ENCODE measurements around the gene IRAK2.
"Not testable (repeated sequence)": the region's sequence is repeated elsewhere in the genome, so short reads cannot be mapped to it uniquely, and the experiment has no call there.

Gene IRAK2

DNA sequence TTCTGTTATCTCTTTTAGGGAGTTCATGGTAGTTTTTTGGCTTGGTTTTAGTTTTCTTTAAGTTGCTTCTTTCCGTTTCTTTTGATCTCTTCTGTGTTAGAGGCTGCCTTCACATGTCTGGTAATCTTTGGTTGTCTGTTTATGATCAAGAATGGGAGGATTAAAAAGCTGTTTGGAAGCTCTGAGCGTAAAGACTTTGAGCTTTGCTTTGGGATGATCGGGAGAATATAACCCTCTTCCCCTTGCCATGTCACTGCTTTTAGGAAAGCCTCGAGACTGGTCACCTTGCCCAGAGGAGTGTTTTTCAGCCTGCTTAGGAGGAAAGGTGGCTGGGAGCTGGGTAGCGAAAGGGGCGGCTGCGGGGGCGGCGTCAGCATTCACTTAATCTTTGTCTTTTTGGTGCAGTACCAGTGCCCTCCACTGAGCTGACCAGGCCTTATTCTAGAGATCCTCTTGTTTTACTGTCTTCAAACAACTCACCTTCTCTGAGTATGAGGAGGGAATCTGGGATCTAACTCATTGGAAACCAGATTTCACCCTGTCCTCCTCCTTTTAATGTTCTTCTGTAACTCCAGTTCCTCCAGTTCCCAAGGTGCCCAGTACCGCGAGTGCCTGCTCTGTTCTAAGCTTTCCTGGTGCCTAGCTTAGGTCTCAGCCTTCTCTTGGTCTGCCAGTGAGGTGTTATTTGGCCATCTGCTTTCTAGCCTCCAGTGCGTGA lies 99.1 kb downstream of the IRAK2 start:
- Histone ChIP-seq H3K9me3 (ENCODE audit: low read length) (no peaks in the 10 kb centered on the region), H3K4me2 (ENCODE audit: low read length) (peak overlapping the region; percentile 40; the same call in 1 of the 2 replicates), H3K27ac (ENCODE audit: low read depth, low read length, poor library complexity, severe bottlenecking) (peak overlapping the region; percentile 61), H3K27me3 (ENCODE audit: insufficient read depth, low read length) (no peaks in the 10 kb centered on the region), H3K36me3 (ENCODE audit: insufficient read depth, low read length) (peaks cover 93% of the 10 kb centered on the region), H3K4me3 (ENCODE audit: low read depth, low read length, poor library complexity, severe bottlenecking) (peak overlapping the region; percentile 13), H3K9me2 (ENCODE audit: low read depth, low read length) (no peaks in the 10 kb centered on the region), H2AFZ (ENCODE audit: low read length) (no peak overlapping the region), H3F3A (ENCODE audit: insufficient read depth, low read length) (no peaks in the 10 kb centered on the region), H4K20me1 (ENCODE audit: insufficient read depth, low read length) (no peaks in the 10 kb centered on the region), H3K9ac (ENCODE audit: low read length) (peak overlapping the region; percentile 32; the same call in 1 of the 2 replicates), H3K79me2 (ENCODE audit: insufficient read depth, low read length) (peaks cover 58% of the 10 kb centered on the region), H3K4me1 (ENCODE audit: insufficient read depth, low read length, severe bottlenecking) (peaks cover 14% of the 10 kb centered on the region)
- TF ChIP-seq, protein P1, sequence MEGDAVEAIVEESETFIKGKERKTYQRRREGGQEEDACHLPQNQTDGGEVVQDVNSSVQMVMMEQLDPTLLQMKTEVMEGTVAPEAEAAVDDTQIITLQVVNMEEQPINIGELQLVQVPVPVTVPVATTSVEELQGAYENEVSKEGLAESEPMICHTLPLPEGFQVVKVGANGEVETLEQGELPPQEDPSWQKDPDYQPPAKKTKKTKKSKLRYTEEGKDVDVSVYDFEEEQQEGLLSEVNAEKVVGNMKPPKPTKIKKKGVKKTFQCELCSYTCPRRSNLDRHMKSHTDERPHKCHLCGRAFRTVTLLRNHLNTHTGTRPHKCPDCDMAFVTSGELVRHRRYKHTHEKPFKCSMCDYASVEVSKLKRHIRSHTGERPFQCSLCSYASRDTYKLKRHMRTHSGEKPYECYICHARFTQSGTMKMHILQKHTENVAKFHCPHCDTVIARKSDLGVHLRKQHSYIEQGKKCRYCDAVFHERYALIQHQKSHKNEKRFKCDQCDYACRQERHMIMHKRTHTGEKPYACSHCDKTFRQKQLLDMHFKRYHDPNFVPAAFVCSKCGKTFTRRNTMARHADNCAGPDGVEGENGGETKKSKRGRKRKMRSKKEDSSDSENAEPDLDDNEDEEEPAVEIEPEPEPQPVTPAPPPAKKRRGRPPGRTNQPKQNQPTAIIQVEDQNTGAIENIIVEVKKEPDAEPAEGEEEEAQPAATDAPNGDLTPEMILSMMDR (IDR thresholded peaks at IDR 0.05; ENCODE audit: low read length), result peak; percentile 58
- no peak for TF ChIP-seq EZH2 (IDR thresholded peaks at IDR 0.05; ENCODE audit: borderline replicate concordance, low read length)

DNA sequence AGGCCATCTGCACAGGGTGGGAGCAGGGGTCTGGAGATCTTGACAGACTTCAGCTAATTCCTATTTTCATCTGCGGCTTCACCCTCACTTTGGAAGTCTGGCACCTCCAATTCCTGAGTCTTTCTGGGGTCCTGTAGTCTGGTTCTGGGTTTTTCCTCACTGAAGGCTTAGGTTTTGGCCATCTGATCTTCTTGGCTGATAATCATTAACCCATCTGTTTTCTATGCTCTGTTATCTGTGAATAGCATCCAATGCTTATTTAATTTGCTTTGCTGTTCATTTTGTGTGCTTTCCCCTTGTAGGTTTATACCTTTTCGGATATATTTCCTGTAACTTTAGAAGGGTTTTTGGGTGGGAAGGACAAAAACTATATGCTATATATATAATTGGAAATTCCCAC lies 101.1 kb downstream of the IRAK2 start:
- Histone ChIP-seq H3K36me3 (ENCODE audit: insufficient read depth, low read length) (peaks cover 93% of the 10 kb centered on the region), H2AFZ (ENCODE audit: low read length) (no peak overlapping the region), H3K27ac (ENCODE audit: low read depth, low read length, poor library complexity, severe bottlenecking) (no peak overlapping the region), H3K4me1 (ENCODE audit: insufficient read depth, low read length, severe bottlenecking) (peaks cover 14% of the 10 kb centered on the region), H3K9me2 (ENCODE audit: low read depth, low read length) (no peaks in the 10 kb centered on the region), H3K79me2 (ENCODE audit: insufficient read depth, low read length) (peaks cover 71% of the 10 kb centered on the region), H3K4me3 (ENCODE audit: low read depth, low read length, poor library complexity, severe bottlenecking) (no peak overlapping the region), H3K9ac (ENCODE audit: low read length) (no peak overlapping the region), H3K4me2 (ENCODE audit: low read length) (no peak overlapping the region), H3F3A (ENCODE audit: insufficient read depth, low read length) (no peaks in the 10 kb centered on the region), H3K9me3 (ENCODE audit: low read length) (no peaks in the 10 kb centered on the region), H3K27me3 (ENCODE audit: insufficient read depth, low read length) (no peaks in the 10 kb centered on the region), H4K20me1 (ENCODE audit: insufficient read depth, low read length) (no peaks in the 10 kb centered on the region)
- TF ChIP-seq, protein P1 (IDR thresholded peaks at IDR 0.05; ENCODE audit: low read length), result no peak
- no peak for TF ChIP-seq EZH2 (IDR thresholded peaks at IDR 0.05; ENCODE audit: borderline replicate concordance, low read length)

DNA sequence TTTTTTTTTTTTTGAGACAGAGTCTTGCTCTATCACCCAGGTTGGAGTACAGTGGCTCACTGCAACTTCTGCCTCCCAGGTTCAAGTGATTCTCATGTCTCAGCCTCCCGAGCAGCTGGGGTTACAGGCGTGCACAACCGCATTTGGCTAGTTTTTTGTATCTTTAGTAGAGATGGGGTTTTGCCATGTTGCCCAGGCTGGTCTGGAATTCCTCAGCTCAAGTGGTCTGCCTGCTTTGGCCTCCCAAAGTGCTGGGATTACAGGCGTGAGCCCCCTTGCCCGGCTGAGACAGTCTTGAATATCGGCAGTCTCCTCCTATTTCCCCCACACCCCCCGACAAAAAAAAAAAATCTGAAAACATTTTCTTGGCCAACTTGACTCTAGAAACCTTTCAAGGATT lies 102.2 kb downstream of the IRAK2 start:
- peaks cover 81% of the 10 kb centered on the region for H3K79me2 ChIP-seq (ENCODE audit: insufficient read depth, low read length)
- not testable (repeated sequence) for H3K9me3 ChIP-seq (ENCODE audit: low read length); H3K4me2 ChIP-seq (ENCODE audit: low read length); H3K9ac ChIP-seq (ENCODE audit: low read length); H3K4me3 ChIP-seq (ENCODE audit: low read depth, low read length, poor library complexity, severe bottlenecking); H3K27me3 ChIP-seq (ENCODE audit: insufficient read depth, low read length); H3K27ac ChIP-seq (ENCODE audit: low read depth, low read length, poor library complexity, severe bottlenecking); H4K20me1 ChIP-seq (ENCODE audit: insufficient read depth, low read length); H3F3A ChIP-seq (ENCODE audit: insufficient read depth, low read length); H3K9me2 ChIP-seq (ENCODE audit: low read depth, low read length); H2AFZ ChIP-seq (ENCODE audit: low read length)
- H3K36me3 ChIP-seq (ENCODE audit: insufficient read depth, low read length), result peaks cover 93% of the 10 kb centered on the region
- peaks cover 14% of the 10 kb centered on the region for H3K4me1 ChIP-seq (ENCODE audit: insufficient read depth, low read length, severe bottlenecking)

DNA sequence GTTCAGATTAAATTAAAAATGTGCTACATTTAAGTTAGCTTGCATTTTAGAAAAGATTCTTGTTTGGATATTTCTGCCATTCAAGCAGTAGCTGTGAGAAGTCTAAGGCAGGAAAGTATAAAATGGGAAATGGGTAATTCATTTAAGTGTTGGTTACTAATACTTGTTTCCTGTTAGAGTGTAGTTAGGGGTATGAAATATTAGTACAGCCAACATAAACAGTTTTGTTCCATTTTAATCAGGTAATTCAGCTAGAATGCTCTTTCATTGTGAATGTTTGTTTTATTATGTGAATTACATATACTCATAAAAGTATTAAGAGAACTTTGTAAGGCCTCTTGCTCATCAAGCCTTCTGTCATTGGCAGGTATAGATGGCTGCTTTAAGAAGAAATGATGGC lies 103.4 kb downstream of the IRAK2 start:
- Histone ChIP-seq H2AFZ (ENCODE audit: low read length) (no peak overlapping the region), H3K79me2 (ENCODE audit: insufficient read depth, low read length) (peaks cover 81% of the 10 kb centered on the region), H4K20me1 (ENCODE audit: insufficient read depth, low read length) (no peaks in the 10 kb centered on the region), H3K4me2 (ENCODE audit: low read length) (no peak overlapping the region), H3K9ac (ENCODE audit: low read length) (no peak overlapping the region), H3K27ac (ENCODE audit: low read depth, low read length, poor library complexity, severe bottlenecking) (no peak overlapping the region), H3K4me1 (ENCODE audit: insufficient read depth, low read length, severe bottlenecking) (peaks cover 13% of the 10 kb centered on the region), H3K9me2 (ENCODE audit: low read depth, low read length) (no peaks in the 10 kb centered on the region), H3K36me3 (ENCODE audit: insufficient read depth, low read length) (peaks cover 94% of the 10 kb centered on the region), H3F3A (ENCODE audit: insufficient read depth, low read length) (no peaks in the 10 kb centered on the region), H3K9me3 (ENCODE audit: low read length) (no peaks in the 10 kb centered on the region), H3K27me3 (ENCODE audit: insufficient read depth, low read length) (no peaks in the 10 kb centered on the region), H3K4me3 (ENCODE audit: low read depth, low read length, poor library complexity, severe bottlenecking) (no peak overlapping the region)
- TF ChIP-seq, protein P1 (IDR thresholded peaks at IDR 0.05; ENCODE audit: low read length), result no peak
- no peak for TF ChIP-seq EZH2 (IDR thresholded peaks at IDR 0.05; ENCODE audit: borderline replicate concordance, low read length)

All from OCI-LY1 (cell line).